GM21786 (cell line): ENCODE measurements around the gene ST8SIA4.

Experiments used
- ATAC-seq: cut with Tn5 transposase; IDR thresholded peaks from one replicate; pipeline ENCODE4 v1.9.1; 2021; ENCODE audit not compliant: unreplicated experiment

The ST8SIA4 gene

DNA sequence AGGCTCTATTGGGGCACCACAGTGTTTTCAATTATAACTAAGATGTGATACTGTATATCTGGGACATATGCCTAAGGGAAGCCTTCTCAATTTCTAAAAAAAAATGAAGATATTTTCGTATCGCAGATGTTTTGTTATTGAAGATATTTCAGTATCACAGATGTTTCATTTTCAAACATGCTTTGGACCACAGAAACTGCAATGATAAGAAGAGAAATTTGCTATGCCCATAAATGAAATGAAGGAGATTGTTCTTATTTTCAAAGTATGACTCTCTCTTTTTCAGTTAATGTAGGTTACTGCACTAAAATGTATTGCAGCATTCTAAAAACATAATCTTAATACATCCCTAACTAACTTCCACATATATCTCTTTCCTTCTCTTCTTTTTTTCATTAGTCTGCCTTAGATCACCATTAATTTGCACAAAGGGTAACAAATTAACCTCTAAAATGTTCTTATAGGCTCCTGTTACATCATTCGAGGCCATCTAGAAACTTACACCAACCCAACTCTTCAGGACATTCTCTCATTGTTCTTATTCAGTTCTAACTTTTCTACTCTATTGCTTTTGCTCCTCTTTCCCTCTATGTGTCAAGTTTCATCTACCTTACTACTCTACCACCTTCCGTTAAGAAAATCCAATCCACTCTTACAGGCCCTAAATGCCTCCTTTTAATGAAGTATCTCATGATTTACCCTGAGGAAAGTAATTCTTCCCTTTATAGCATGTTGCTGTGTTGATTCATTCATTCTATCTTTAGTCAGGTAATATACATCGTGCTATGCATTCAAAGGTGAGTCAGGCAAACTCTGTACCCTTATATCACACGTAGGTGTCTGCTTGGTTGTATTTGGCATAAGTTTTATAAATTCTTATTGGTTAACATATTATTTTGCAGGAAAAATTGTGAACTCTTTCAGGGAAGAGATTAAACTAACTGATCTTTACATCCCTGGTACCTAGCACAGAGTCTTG lies 70.5 kb downstream of the ST8SIA4 start:
- no peak for ATAC-seq

DNA sequence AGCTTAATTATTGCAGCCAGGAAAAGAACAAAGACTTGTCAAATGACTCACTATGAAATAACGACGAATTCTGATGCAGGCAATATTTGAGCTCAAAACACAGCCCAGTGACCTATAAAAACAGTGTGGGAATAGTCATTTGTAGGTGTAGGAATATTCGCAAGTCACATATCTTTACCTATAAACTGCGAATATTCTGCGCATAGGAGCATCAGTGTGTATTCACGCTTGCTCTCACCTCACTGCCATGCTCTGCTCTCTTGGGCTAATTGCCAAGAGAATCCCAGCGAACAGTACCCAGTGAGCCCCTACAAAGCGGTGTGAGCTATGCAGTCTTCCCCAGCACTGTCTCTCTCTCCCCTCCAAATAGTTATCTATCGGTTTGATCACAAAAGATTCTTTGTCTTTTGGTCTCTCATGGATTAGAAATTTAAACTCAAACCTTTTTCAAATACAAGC lies 74.2 kb downstream of the ST8SIA4 start:
- no peak for ATAC-seq

DNA sequence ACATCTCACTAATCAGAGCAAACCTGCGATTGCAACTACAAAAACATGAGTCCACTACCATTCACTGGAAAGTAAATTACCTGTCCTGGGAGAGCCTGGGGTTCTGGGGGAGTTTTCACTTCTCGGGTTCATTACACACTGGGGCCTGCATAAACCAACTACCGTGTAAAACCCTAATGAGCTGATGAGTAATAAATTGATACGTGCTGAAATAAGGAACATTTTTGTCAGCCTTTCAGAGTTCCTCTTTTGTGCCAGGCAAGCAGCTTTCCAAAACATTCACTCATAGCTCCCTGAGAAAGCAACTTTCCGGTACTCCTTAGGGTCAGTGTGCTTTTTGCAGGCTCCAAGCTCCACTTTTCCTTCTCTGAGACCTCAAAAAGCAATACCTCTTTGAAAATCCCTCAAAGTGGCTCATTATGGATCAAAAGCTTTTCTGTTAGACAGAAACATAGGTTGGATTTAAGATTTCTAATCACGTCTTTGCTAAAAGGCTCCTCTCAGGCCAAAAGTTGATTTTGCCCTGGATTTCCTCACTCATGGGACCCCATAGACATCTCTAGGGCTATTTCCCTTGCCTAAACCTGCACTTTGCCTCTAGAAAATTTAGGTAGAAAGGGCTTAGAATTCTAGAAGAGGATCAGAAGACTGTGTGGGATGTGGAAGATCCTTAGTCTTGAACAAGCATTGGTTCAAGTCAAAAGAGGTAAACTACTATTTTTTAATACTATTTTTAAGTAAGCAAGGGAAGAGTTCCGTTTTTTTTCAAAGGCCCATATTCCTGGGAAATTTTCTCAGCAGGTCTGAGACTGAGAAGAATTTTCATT lies 74.8 kb downstream of the ST8SIA4 start:
- ATAC-seq: peak; percentile 77

DNA sequence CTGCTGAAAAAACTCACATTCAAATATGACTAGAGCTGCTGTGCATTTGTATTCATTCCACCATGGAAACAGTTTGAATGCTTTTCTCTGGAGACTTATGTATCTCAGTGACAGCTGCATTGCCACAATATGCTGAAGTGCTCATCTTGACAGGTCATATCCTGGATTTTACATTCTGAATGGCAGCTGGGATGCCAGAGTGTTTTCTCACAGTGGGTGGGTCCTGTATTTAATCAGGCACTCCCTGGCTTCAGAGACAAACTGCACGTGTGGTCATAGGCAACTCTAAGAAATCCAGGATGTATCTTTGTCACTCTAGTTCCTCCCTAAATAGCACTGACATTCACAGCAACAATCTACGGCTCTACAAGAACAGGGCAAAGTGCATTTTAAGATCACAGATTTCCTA lies 75.6 kb downstream of the ST8SIA4 start:
- peak; percentile 17 for ATAC-seq

DNA sequence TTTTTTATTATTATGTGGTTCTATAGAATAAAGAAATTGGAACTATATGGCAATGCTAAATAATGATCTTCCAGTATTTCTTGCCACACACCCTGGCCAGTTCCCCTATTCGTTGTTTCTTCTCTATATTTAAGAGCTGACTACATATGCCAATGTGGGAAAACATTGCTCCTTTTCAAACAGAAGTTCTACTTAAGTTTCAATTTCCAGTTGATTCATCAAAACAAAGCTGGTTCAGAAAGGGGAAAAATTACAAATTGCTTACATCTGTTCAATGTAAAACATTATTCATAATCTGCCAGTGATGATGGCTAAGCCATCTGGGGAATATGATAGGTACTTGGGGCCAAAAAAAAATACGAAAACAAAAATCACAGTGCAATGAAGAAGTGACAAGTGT lies 76.9 kb downstream of the ST8SIA4 start:
- peak; percentile 34 for ATAC-seq

DNA sequence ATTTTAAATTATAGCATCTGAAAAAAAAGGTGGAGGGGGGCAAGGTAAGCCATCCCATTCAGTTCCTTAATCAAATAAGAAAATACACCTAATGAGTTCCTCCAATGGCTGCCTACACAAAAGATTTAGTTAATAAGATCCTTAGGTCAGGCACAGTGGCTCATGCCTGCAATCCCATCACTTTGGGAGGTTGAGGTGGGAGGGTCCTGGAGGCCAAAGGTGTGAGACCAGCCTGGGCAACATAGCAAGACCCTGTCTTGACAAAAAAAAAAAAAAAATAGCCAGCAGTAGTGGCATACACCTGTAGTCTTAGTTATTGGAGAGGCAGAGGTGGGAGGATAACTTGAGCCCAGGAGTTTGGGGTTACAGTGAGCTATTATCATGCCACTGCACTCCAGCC lies 78.4 kb downstream of the ST8SIA4 start:
- no peak for ATAC-seq

DNA sequence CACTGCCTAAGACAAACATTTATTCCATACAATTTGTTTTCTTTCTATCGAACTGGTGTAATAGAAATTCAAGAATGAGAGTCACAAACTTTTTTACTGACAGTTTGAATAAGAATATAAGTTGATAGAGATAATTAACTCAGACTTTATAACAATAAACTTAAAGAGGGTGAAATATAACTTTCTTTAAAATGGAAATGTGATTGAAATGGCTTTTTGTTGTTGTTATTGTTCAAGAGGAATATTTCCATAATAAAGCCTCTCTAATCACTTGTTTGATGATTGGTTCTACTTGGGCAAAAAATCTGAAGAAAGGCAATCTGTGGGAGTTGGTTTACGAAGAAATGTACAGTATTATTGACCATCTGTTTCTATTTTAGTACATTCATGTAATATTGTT lies 79.3 kb downstream of the ST8SIA4 start:
- no peak for ATAC-seq

DNA sequence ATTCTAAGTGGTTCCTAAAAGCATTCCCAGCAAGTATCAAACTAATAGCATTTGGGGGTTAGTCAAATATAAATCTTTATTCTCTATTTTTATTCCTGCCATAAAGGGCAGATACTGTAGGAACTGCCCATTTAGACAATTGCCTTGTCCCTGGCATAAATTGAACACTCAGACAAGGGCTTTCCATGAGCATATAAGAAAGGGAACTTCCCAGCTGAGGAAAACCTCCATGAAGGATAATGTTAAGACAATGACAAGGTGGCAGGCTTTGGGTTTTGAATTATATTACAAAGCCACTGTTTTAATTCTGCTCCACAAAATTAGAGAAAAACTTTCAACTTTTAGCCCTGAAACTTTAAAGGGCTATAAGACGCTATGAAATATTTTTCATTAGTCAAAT lies 81.3 kb downstream of the ST8SIA4 start:
- no peak for ATAC-seq

DNA sequence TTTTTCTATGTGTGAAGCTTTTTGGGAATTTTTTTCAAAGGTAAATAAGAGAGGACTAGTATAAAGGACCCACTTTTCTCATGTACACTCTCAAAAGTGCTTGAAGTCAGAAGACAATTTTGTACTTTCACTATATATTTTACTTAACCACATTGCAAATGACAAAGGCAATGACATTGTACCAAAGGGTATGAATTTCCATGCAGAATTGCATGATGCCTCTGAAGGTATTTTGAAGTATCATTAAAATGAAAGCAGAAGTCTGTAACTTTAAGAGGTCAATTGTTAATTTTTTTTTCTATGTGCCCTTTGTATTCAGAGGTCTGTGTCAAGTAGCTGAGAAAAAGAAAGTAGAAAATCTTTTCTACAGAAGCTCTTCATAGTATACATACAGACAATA lies 84.7 kb downstream of the ST8SIA4 start:
- peak; percentile 53 for ATAC-seq

DNA sequence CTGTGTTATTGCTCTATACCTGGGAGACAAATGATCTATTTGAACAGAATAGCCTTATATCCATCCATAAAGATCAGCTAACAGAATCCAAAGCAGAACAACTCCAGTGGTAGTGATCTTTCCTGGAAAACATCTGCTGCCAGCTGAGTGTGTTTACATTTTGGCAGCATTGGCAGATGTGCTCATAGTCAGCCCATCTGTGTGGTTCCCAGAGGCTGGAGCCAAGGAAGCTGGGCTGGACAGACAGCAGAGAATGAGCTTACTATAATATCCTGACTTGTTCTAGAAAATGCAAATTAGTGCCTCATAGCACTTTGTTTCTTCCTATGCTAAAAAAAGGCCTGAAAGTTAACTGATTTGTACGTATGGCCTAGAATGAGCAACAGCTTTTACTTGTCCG lies 99.7 kb downstream of the ST8SIA4 start:
- ATAC-seq: no peak

DNA sequence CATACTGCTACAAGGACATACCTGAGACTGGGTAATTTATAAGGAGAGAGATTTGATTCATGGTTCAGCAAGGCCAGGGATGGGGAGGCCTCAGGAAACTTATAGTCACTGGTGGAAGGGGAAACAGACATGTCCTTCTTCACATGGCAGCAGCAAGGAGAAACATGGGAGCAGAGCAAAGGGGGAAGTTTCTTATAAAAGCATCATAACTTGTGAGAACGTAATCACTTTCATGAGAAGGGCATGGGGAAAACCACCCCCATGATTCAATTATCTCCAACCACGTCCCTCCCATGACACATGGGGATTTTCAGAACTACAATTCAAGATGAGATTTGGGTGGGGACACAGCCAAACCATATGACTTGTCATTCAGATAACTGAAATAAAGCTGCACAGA lies 100.9 kb downstream of the ST8SIA4 start:
- no peak for ATAC-seq

DNA sequence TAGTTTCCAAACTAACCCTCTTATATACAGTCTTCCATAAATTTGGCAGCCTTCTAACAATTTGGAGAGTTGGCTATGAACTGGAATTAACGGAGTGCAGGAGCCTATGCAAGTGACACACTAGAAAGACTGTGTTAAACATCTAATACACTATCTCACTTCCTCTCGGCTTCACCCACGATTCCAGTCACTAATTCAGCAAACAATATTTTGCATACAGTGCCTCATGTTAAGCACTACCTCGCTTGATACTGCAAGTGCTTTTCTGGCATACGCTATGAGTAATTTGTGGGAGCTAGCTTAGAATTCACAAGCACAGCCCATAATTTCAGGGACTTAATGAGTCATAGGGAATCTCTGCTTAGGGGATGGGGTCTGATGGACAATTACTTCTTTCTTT lies 102.5 kb downstream of the ST8SIA4 start:
- peak; percentile 60 for ATAC-seq

DNA sequence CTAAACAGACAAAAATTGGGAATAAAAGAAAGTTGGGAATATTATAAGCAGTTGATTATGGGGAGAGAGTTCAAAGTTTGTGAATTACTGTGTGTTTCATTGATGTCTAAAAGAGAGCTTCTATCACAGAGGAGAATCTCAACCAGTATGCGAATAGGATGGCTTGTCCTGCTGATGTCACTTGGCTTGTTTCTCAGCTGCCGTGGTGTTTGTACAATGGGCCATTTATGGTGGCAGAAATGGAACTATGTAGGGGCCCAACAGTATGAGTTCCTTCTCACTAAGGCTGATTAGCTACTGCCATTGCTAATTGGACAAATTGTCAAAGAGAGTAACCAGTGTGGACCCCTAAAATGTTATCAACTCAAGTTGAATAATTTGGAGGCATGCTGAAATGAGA lies 103.9 kb downstream of the ST8SIA4 start:
- ATAC-seq: no peak

DNA sequence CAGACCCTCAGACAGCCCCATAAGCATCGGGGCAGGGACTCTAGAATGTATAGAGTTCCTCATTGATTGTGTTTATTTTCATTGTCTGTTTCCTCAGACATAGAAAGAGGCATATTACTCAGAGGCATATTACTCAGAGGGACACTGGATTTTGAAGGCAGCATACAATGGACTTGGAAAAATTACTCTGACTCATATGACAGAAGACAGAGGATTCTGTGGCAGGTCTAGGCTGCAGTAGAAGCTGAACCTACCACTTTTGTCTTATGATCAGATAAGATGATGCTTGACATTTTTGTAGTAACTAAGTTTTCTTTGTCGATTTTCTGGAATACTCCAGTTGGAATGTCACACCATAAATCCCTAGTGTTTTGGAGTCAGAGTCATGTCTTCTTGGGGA lies 105.2 kb downstream of the ST8SIA4 start:
- ATAC-seq: no peak

DNA sequence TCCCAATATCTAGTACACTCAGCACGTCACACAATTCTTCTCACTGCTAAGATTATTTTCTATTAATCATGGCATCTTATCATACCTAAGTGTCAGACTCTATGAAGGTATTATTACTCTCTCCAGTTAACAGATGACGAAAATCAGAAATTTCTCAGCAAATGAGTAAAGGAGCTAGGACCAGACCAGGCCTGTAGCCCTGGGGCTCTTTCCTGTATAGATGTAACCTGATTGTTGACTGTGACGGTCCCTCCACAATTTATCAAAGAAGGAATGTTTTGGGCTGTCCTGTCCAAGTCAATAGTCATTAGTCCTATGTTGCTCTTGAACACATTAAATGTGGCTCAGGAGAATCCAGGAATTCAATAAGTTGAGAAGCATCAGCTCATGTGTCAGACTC lies 106.2 kb downstream of the ST8SIA4 start:
- ATAC-seq: no peak

DNA sequence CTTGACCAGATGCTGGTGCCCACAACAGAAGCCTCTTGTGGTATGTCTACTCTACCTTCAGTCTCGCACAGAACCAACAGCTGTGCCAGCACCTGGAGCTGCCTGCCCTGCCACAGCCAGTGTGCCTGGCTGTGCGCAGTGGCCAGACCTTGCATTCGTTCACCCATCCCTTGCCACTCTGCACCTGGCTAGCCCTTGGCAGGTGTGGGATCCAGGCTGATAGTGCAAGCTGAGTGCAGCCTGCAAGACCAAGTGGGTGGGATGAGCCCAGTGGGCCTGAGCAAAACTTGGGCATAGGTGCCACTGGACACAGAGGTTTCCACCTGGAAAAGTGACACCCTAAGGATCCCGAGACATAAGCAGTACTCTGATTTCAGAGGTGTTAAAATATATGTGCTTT lies 108.2 kb downstream of the ST8SIA4 start:
- no peak for ATAC-seq

DNA sequence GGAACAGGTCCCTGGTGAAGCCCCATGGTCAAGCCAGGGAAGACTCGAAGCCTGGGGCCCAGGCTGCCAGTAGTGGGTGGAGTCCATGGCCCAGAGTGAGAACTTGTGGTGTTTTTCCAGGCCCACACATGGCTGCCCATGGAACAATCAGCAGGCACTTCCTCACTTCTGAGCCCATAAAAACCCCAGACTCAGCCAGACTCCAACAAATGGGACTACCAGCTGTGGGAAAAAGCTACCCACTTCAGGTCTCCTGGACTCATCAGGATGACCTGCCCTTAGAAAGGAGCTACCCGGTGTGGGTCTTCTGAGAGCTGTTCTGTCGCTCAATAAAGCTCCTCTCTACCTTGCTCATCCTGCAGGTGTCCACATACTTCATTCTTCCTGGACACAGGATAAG lies 108.9 kb downstream of the ST8SIA4 start:
- no peak for ATAC-seq

DNA sequence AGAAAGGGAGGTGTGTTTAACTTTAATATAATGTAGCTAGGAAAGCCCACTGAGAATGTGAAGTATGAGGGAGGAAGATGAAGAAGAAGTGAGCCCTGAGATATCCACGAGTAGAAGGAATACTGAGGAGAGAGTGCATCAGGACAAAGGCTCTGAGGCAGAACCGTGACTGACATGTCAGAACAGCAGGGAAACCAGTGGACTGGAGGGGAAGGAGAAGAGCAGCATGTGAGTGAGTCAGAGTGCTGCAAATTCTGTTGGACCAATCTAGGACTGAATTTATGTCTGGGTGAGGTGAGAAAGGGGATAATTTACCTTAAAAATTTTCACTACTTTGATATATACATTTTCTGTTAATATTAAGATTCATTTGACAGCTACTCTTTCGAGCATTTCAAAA lies 110.3 kb downstream of the ST8SIA4 start:
- no peak for ATAC-seq

DNA sequence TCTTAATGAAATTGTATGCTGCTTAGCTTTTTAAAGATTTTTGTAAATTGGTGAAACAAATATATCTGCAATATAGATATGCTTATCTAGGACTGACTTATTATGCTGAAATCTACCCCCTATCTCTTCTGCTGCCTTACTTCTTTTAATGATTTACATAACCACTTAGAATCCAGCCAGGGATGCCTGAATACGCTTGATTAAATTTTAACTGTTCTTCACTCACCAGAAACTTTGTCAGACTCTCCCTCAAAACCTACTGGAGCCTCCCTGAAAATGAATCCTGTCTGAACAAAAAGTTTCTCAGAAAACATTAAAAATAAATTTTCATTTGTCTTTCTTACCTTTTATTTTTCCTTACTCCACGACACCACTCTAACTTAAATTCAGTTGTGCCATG lies 111.7 kb downstream of the ST8SIA4 start:
- ATAC-seq: no peak

DNA sequence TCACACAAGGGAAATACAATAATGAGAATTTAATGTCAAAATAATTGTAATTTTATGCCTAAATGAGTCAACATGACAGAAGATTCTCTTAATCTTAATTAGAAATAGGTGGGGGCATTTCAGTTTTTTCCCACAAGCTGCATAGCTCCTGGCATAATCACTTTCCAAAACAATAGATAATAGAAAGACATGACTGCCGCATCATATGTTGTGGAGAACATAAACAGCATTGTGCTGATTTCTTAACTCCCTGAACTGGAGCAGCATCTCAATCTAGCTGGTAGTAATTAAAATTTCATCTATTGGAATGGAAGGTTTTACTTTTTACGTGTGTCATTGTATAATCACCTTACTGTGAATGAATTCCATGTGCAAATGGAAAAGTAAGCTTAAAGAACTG lies 112.1 kb downstream of the ST8SIA4 start:
- ATAC-seq: no peak

DNA sequence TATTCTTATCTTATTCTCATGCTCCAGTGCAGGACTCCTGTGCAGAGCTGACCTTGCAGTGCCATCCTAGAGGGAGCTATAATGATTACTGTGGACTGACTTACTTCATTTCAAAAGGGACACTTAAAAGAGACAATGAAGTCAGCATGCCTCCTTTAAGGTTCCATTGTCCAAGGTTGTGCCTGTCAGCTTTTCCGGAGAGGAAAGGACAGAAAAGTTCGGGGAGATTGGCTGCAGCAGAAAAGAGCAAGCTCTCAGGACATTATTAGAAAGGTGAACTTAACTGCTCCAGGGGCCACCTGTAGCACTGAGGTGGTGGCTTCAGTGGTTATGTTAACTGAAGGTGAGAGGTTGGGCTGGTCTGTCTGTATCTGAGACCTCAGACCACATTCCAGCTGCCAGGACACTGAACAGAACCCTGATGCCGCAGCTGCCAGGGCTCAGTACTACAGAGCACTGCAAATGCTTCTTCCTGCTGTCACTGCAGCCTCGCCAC lies 112.9 kb downstream of the ST8SIA4 start:
- ATAC-seq: peak; percentile 42

DNA sequence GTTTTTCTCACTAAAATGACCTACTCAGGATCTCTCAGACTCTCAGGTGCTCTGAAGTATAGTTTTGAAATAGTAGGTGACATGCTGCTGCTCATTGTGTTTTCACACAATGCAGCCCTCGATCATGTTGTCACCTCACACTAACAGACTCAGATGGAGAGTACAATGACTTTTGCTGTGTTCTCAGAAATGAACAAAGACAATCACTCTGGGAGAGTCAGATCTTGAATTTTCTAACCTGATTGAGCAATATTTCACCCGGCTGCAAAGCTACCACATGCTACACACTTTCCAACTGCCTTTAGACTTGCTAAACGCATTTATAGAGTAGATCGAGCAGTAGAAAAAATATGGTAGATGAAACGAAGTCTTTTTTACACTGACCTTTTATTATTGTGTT lies 113.4 kb downstream of the ST8SIA4 start:
- ATAC-seq: no peak
